Mucosa of descending colon (tissue), 3 donors: ENCODE results near the gene TMEM266. TPM values are rescaled to one million over a fixed set of nuclear protein-coding genes. Genes with fewer than 3 reads are reported as not detected.

Experiments
- ATAC-seq: fragments of 200-7000 bp; cut with Tn5 transposase; one replicate; pipeline ENCODE4 v1.9.1; 2020; ENCODE audit warnings: mild to moderate bottlenecking, moderate library complexity
- DNase-seq, 3 donors: peaks; one replicate each; pipeline ENCODE4 v3.0.0-alpha.2; 2020
- H3K36me3 ChIP-seq: fragments of 200-600 bp; one replicate; pipeline ENCODE4 v1.8.0; 2021; ENCODE audit warnings: low read depth, mild to moderate bottlenecking
- H3K4me1 ChIP-seq: fragments of 200-600 bp; one replicate; pipeline ENCODE4 v1.8.0; 2021; ENCODE audit warnings: low read depth, mild to moderate bottlenecking
- H3K4me3 ChIP-seq: fragments of 200-600 bp; one replicate; pipeline ENCODE4 v1.8.0; 2021; ENCODE audit warnings: mild to moderate bottlenecking
- H3K9me3 ChIP-seq: fragments of 200-600 bp; one replicate; pipeline ENCODE4 v1.8.0; 2021; ENCODE audit warnings: mild to moderate bottlenecking
- CTCF ChIP-seq: fragments of 200-600 bp; IDR thresholded peaks from one replicate; pipeline ENCODE4 v1.8.0; 2022; ENCODE audit warnings: antibody characterized with exemption, mild to moderate bottlenecking
- intact Hi-C, 2 donors: fragments of 100-400 bp; cut with DNase I in 1 of 2; cut with micrococcal nuclease in 1 of 2; formaldehyde crosslinking; loops; one replicate each; pipeline versions ENCODE4 v1.11.0 to v1.11.1; 2022; cut with DNase I, micrococcal nuclease
- total RNA-seq, 3 donors: library from RNA; stranded (reverse); fragmentation: NEBNext Ultra II Directional in 2 of 3; extraction: Animal tissue kit (Norgen Biotek cat#: 25700) in 2 of 3; gene quantifications; one replicate each; pipeline versions ENCODE4 v1.2.1 to v1.2.4, GENCODE V29; 2021 to 2023
- donor health status: DM: no; HTN: no; CAD: no; lungs with moderate emphysema.
- donor health status: DM: no; HTN: no; CAD: no.
- donor health status: DM: no; HTN: yes; CAD: no.

Gene TMEM266
- total RNA-seq, 3 donors from 2014 or later: 0.12 to 0.16 (median 0.14) TPM

GRCh38 chr15:76235186-76235826 is 175.5 kb downstream of the TMEM266 start:
- Histone ChIP-seq H3K4me1 (no peaks in the 10 kb centered on the region), H3K9me3 (no peaks in the 10 kb centered on the region), H3K36me3 (no peaks in the 10 kb centered on the region), H3K4me3 (no peak overlapping the region)
- ATAC-seq (peak; percentile 65), DNase-seq (no peak)
- peak; percentile 11 for TF ChIP-seq CTCF
- intact Hi-C loops: no loop called here

DNA sequence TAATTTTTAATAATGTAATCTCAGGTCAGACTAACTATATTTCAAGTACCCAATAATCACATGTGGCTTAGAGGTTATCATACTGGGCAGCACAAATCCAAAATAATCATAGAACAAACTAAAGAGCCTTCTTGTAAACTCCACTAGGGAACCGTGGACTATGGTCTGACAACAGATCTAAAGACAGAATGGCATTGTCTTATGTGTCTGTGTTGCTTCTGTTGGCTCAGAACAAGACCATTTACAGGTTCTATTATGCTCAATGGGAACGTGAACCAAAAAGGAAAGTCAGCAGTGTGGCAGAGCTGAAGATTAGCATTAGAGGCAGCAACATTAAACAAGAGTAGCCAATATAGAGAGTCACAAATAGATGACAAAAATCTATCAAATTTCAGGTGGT is 176.6 kb downstream of the TMEM266 start:
- Histone ChIP-seq H3K4me3 (no peak overlapping the region), H3K9me3 (no peaks in the 10 kb centered on the region), H3K4me1 (no peaks in the 10 kb centered on the region), H3K36me3 (no peaks in the 10 kb centered on the region)
- intact Hi-C loops: no loop called here
- no peak for TF ChIP-seq CTCF
- no peak for ATAC-seq
- DNase-seq: no peak

GRCh38 chr15:76239786-76240185 is 180.0 kb downstream of the TMEM266 start:
- intact Hi-C loops: no loop called here
- no peak for TF ChIP-seq CTCF
- no peak overlapping the region for H3K4me3 ChIP-seq

GRCh38 chr15:76245072-76245610 is 185.4 kb downstream of the TMEM266 start:
- intact Hi-C loops: no loop called here
- no peak for TF ChIP-seq CTCF
- ATAC-seq: no peak

More at GRCh38 chr15:76239786-76240185, 180.0 kb downstream of the TMEM266 start:
- no peaks in the 10 kb centered on the region for H3K4me1 ChIP-seq
- H3K9me3 ChIP-seq: no peaks in the 10 kb centered on the region
- DNase-seq (no peak), ATAC-seq (no peak)
- H3K36me3 ChIP-seq: no peaks in the 10 kb centered on the region

GRCh38 chr15:76251717-76252116 is 191.9 kb downstream of the TMEM266 start:
- Histone ChIP-seq H3K36me3 (no peaks in the 10 kb centered on the region), H3K4me3 (no peak overlapping the region), H3K9me3 (no peaks in the 10 kb centered on the region), H3K4me1 (no peaks in the 10 kb centered on the region)
- no peak for TF ChIP-seq CTCF
- intact Hi-C loops: no loop called here
- ATAC-seq (no peak), DNase-seq (no peak)

More at GRCh38 chr15:76245072-76245610, 185.4 kb downstream of the TMEM266 start:
- no peak overlapping the region for H3K4me3 ChIP-seq
- DNase-seq: no peak
- H3K9me3 ChIP-seq: no peaks in the 10 kb centered on the region
- H3K4me1 ChIP-seq: no peaks in the 10 kb centered on the region
- no peaks in the 10 kb centered on the region for H3K36me3 ChIP-seq
